ENCODE data around the gene LRP8.

LRP8 gene

DNA sequence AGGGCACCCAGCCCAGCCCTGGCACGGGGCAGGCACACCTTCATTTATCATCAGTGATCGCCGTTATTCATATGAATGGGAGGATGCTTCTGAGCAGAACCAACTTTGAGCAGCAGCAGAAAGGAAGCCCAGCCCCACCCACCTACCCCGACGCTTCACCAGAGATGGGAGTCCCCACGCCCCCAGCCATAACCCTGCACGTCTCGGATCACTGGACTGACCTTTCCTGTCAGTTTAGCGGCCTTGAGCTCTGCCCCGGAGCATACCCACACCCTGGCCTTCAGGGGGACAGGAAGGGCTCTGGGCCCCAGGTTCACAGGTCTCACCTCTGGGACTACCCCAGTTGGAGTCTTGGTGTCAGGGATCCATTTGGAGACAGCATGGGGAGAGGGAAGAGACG lies 18.1 kb downstream of the LRP8 start:
- no peaks in the 10 kb centered on the region for H3K36me3 ChIP-seq (replicated peaks; ENCODE audit: insufficient read depth, low read length)
- H3K9me2 ChIP-seq (replicated peaks; ENCODE audit: insufficient read depth, low read length), result no peaks in the 10 kb centered on the region
- TF ChIP-seq EZH2 (optimal IDR thresholded peaks at IDR 0.05; ENCODE audit: low read depth, low read length), result no peak
- no peak for TF ChIP-seq EZH2phosphoT487 (IDR thresholded peaks at IDR 0.05; ENCODE audit: low read length)
- TF ChIP-seq, protein P1, sequence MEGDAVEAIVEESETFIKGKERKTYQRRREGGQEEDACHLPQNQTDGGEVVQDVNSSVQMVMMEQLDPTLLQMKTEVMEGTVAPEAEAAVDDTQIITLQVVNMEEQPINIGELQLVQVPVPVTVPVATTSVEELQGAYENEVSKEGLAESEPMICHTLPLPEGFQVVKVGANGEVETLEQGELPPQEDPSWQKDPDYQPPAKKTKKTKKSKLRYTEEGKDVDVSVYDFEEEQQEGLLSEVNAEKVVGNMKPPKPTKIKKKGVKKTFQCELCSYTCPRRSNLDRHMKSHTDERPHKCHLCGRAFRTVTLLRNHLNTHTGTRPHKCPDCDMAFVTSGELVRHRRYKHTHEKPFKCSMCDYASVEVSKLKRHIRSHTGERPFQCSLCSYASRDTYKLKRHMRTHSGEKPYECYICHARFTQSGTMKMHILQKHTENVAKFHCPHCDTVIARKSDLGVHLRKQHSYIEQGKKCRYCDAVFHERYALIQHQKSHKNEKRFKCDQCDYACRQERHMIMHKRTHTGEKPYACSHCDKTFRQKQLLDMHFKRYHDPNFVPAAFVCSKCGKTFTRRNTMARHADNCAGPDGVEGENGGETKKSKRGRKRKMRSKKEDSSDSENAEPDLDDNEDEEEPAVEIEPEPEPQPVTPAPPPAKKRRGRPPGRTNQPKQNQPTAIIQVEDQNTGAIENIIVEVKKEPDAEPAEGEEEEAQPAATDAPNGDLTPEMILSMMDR (IDR thresholded peaks at IDR 0.05; ENCODE audit: low read length), result no peak
- H3K4me1 ChIP-seq (ENCODE audit: low read length), result no peaks in the 10 kb centered on the region
- DNase-seq, result no peak
- H3K9me3 ChIP-seq (replicated peaks; ENCODE audit: insufficient read depth, low read length), result no peaks in the 10 kb centered on the region
- peaks cover 99% of the 10 kb centered on the region for H3K79me2 ChIP-seq (ENCODE audit: low read length)
- H2AFZ ChIP-seq (ENCODE audit: low read length), result no peak overlapping the region
- H3K4me3 ChIP-seq (ENCODE audit: low read length), result no peak overlapping the region
- no peak overlapping the region for H3K4me2 ChIP-seq (ENCODE audit: low read depth, low read length)
- H3K27ac ChIP-seq (ENCODE audit: low read length), result no peak overlapping the region
- H3K9ac ChIP-seq (ENCODE audit: low read length), result no peak overlapping the region
- no peaks in the 10 kb centered on the region for H3F3A ChIP-seq (ENCODE audit: insufficient read depth, low read length)
- no peaks in the 10 kb centered on the region for H3K27me3 ChIP-seq (replicated peaks; ENCODE audit: insufficient read depth, low read length)
- H4K20me1 ChIP-seq (ENCODE audit: insufficient read depth, low read length), result peaks cover 4% of the 10 kb centered on the region; the same call in 1 of the 2 replicates

DNA sequence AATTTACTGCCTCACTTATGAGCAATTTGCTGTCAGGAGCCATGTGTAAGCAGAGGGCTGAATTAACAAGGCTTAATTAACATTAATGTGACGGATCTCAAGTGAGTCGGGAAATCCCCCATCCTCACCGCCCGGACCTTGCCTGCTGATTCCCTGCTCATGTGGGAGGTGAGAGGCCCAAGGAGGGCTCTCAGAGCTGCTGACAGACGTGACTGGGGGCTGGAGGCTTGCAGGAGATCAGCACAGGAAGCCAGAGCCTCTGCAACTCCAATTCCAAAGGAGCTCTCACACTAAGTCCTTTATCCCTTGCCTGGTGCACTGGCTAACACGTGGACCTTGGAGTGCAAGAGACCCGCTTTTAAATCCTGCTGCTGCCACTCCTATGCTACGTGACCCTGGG lies 19.4 kb downstream of the LRP8 start:
- TF ChIP-seq EZH2phosphoT487 (IDR thresholded peaks at IDR 0.05; ENCODE audit: low read length) (no peak), EZH2 (optimal IDR thresholded peaks at IDR 0.05; ENCODE audit: low read depth, low read length) (no peak)
- TF ChIP-seq, protein P1 (IDR thresholded peaks at IDR 0.05; ENCODE audit: low read length), result no peak
- Histone ChIP-seq H3K27ac (ENCODE audit: low read length) (no peak overlapping the region), H3F3A (ENCODE audit: insufficient read depth, low read length) (no peaks in the 10 kb centered on the region), H3K4me1 (ENCODE audit: low read length) (no peaks in the 10 kb centered on the region), H4K20me1 (ENCODE audit: insufficient read depth, low read length) (peaks cover 4% of the 10 kb centered on the region; the same call in 1 of the 2 replicates), H3K27me3 (replicated peaks; ENCODE audit: insufficient read depth, low read length) (no peaks in the 10 kb centered on the region), H3K9ac (ENCODE audit: low read length) (no peak overlapping the region), H3K9me3 (replicated peaks; ENCODE audit: insufficient read depth, low read length) (no peaks in the 10 kb centered on the region), H3K4me3 (ENCODE audit: low read length) (no peak overlapping the region), H3K79me2 (ENCODE audit: low read length) (peaks cover 98% of the 10 kb centered on the region), H3K9me2 (replicated peaks; ENCODE audit: insufficient read depth, low read length) (no peaks in the 10 kb centered on the region), H3K4me2 (ENCODE audit: low read depth, low read length) (no peak overlapping the region), H2AFZ (ENCODE audit: low read length) (no peak overlapping the region), H3K36me3 (replicated peaks; ENCODE audit: insufficient read depth, low read length) (no peaks in the 10 kb centered on the region)
- DNase-seq, result no peak

DNA sequence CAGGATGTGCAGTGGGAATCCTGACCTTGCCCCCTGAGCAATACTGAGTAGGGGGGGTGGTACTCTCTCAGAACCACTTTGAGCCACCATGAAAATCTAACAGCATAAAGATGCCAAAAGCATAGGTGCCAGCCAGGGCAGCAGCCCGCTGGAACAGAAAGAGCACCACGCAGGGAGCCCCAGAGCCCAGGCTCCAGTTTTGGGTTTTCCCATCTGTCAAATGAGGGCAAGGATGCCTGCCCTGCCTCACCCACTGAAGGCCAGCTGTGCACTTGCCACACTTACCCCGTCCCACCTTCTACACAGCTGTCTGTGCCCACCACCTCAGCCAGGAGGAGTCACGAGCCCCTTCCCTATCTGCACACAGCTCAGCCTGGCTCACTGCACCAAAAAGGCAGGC lies 20.8 kb downstream of the LRP8 start:
- DNase-seq, result no peak
- no peaks in the 10 kb centered on the region for H3K9me2 ChIP-seq (replicated peaks; ENCODE audit: insufficient read depth, low read length)
- no peak overlapping the region for H3K9ac ChIP-seq (ENCODE audit: low read length)
- H3K27me3 ChIP-seq (replicated peaks; ENCODE audit: insufficient read depth, low read length), result no peaks in the 10 kb centered on the region
- H2AFZ ChIP-seq (ENCODE audit: low read length), result no peak overlapping the region
- H3K27ac ChIP-seq (ENCODE audit: low read length), result no peak overlapping the region
- no peaks in the 10 kb centered on the region for H3K36me3 ChIP-seq (replicated peaks; ENCODE audit: insufficient read depth, low read length)
- no peaks in the 10 kb centered on the region for H3F3A ChIP-seq (ENCODE audit: insufficient read depth, low read length)
- no peak overlapping the region for H3K4me3 ChIP-seq (ENCODE audit: low read length)
- no peaks in the 10 kb centered on the region for H3K9me3 ChIP-seq (replicated peaks; ENCODE audit: insufficient read depth, low read length)
- no peak for TF ChIP-seq EZH2 (optimal IDR thresholded peaks at IDR 0.05; ENCODE audit: low read depth, low read length)
- TF ChIP-seq EZH2phosphoT487 (IDR thresholded peaks at IDR 0.05; ENCODE audit: low read length), result no peak
- TF ChIP-seq, protein P1 (IDR thresholded peaks at IDR 0.05; ENCODE audit: low read length), result no peak
- no peak overlapping the region for H3K4me2 ChIP-seq (ENCODE audit: low read depth, low read length)
- peaks cover 9% of the 10 kb centered on the region; the same call in 1 of the 2 replicates for H4K20me1 ChIP-seq (ENCODE audit: insufficient read depth, low read length)
- peaks cover 98% of the 10 kb centered on the region for H3K79me2 ChIP-seq (ENCODE audit: low read length)
- H3K4me1 ChIP-seq (ENCODE audit: low read length), result no peaks in the 10 kb centered on the region

Data from MM.1S (cell line).